HL-60 (cell line): ENCODE results near the gene SH3RF1.

Source experiments
- DNase-seq, 2 experiments: peaks; one replicate each; pipeline ENCODE4 v3.0.0-alpha.2; 2010 to 2020; ENCODE audit warnings: low read depth in 1 of 2, low spot score in 1 of 2
- H3K27ac ChIP-seq: fragments of 250-450 bp; sonication (Bioruptor Pico); replicated peaks from 2 replicates; pipeline ENCODE4 v1.5.1; 2020; ENCODE audit warnings: mild to moderate bottlenecking, moderate library complexity
- H3K27me3 ChIP-seq: fragments of 250-450 bp; sonication (Bioruptor Pico); 2 replicates; pipeline ENCODE4 v1.5.1; 2021; ENCODE audit warnings: mild to moderate bottlenecking, moderate library complexity; ENCODE audit not compliant: insufficient read depth, poor library complexity, severe bottlenecking
- H3K4me3 ChIP-seq: replicated peaks from 2 replicates; pipeline ENCODE4 v1.5.1; 2011; ENCODE audit warnings: mild to moderate bottlenecking, control low read depth, low read length; ENCODE audit not compliant: insufficient read depth
- CTCF ChIP-seq: IDR thresholded peaks from one replicate; pipeline ENCODE4 v1.5.1; 2011; ENCODE audit warnings: low read length, control low read depth, inconsistent platforms; ENCODE audit not compliant: insufficient read depth
- GABPA ChIP-seq: IDR thresholded peaks from 2 replicates; pipeline ENCODE4 v1.6.1; 2012; ENCODE audit warnings: low read depth
- POLR2AphosphoS5 ChIP-seq: IDR thresholded peaks from 2 replicates; pipeline ENCODE4 v1.6.1; 2012; ENCODE audit warnings: low read depth
- REST ChIP-seq: IDR thresholded peaks from 2 replicates; pipeline ENCODE4 v1.6.1; 2012; ENCODE audit warnings: low read depth; ENCODE audit not compliant: insufficient replicate concordance
- SPI1 ChIP-seq: IDR thresholded peaks from 2 replicates; pipeline ENCODE4 v1.6.1; 2012; ENCODE audit warnings: low read depth, mild to moderate bottlenecking, borderline replicate concordance

The SH3RF1 gene

GRCh38 chr4:169152098-169152497 is 118.7 kb downstream of the SH3RF1 start:
- H3K27ac ChIP-seq: no peak overlapping the region
- TF ChIP-seq POLR2AphosphoS5: no peak
- TF ChIP-seq GABPA: no peak
- no peak for TF ChIP-seq SPI1
- TF ChIP-seq CTCF: no peak
- TF ChIP-seq REST: no peak
- no peak overlapping the region for H3K4me3 ChIP-seq
- no peak for DNase-seq
- no peaks in the 10 kb centered on the region for H3K27me3 ChIP-seq

- Histone ChIP-seq H3K27me3 (no peaks in the 10 kb centered on the region), H3K27ac (no peak overlapping the region), H3K4me3 (no peak overlapping the region)
- TF ChIP-seq CTCF (no peak), REST (no peak), GABPA (no peak), SPI1 (no peak), POLR2AphosphoS5 (no peak)
- DNase-seq: no peak
Measured at GRCh38 chr4:169151671-169152070, 119.1 kb downstream of the SH3RF1 start.

GRCh38 chr4:169150806-169151205 is 120.0 kb downstream of the SH3RF1 start:
- TF ChIP-seq REST (no peak), POLR2AphosphoS5 (no peak), GABPA (no peak), SPI1 (no peak), CTCF (no peak)
- Histone ChIP-seq H3K27ac (no peak overlapping the region), H3K4me3 (no peak overlapping the region), H3K27me3 (no peaks in the 10 kb centered on the region)
- DNase-seq: no peak
